ENCODE data around the gene CDK6.

Gene CDK6

DNA sequence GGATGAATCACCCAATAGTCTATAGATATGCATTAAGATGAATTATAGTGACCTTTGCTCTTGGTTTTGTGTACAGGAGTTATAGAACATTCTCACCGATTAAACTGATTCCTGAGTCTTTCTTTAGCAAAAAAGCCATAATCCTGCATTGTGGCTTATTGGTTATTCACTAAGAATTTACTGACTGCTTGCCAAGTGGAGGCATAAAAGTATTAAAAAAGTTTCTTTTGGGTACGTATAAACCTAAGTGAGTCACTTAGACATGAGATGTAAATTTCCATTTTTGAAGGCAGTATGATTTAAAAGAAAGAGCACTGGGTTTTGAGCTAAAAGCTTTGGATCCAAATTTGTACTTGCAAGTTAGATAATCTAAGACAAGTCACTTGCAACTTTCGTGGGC is 100.7 kb downstream of the CDK6 start:
- DNase-seq (ENCODE audit: low read depth) = peak; percentile 66

DNA sequence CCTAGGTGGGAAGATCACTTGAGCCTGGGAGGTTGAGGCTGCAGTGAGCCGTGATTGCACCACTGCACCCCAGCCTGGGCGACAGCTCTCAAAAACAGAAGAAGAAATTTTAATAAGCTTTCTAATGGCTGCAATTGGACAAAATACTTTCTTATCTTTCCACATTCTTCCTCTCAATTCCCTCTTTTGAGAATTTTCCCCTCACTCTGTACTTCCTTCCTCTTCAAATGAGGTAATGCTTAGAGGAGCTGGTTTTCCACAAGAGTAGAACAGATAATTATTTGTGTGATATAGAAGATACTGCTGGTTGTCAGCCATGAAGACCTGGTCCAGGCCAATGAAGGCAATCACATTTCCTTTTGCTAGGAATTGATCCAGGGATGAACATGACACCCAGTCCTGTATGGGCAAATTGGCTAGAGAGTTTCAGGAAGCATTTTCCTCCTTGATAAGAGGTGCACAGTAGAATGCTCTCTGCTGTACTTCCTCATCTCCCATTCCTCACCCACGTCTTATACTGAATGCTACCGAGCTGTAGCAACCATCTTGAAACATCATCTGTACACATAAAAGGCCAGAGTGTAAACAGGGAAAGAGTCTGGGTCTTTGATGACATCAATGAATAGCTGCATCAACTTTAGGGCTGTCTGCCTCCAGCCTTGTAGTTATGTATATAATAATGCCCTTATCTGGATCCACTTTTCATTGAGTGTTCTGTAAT is 103.9 kb downstream of the CDK6 start:
- no peak for DNase-seq (ENCODE audit: low read depth)

DNA sequence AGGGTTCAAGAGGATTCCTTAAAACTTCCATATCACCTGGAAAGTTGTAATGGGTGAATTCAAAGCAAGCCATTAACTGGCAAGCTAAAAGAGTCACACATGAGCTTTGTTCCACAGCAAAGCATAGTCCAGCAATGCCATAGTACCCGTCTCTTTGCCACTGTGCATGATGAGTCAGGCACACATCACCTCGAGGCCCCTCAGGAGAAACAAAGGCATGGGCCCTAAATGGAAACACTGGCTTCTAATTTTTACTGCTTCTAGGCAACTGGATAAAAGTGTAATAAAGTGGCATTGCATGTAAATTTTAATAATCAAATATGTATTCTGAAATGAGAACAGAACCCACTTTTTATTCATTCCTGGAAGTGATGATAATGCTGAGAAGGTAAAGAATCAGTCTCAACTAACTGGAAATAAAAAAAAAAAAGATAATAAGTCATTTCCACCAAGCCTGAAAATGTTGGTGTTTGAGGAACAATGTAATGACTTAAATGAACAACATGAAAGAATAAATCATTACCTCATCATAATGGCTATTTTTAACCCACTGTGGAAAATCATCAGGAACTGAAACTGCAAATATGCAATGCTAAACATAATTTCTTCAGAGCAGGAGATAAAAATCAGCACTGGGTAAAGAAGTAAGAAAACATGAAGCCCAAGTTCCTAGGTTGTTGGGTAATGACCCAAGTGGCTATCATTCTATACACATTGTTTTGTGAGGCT is 104.9 kb downstream of the CDK6 start:
- peak; percentile 71 for DNase-seq (ENCODE audit: low read depth)

DNA sequence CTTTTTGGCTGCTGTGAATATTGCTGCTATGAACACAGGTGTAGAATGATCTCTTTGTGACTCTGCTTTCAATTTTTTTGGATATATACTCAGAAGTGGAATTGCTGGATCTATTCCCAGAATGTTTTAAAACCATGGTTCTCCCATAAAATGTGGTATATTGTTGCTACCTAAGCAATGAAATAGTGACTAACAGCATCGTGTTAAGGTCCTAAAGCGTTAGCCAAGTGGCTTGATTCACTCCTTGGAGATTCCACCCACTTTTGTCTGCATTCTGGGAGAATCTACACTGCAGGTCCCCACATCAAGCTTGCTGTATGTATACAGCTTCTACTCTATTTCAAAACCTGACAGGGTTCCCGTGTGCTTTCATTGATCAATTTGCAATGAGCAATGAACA is 105.6 kb downstream of the CDK6 start:
- DNase-seq (ENCODE audit: low read depth) = no peak

DNA sequence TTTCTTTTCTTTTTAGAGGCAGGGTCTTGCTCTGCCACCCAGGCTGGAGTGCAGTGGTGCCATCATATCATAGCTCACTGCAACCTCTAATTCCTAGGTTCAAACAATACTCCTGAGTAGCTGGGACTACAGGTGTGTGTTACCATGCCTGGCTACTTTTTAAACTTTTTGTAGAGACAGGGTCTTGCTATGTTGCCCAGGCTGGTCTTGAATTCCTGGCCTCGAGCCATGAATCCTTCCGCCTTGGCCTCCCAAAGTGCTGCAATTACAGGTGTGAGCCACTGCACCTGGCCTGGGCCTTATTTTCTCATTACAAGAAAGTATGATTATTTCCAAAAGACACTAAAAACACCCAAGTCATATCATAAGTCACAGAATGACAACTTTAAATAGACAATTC is 106.6 kb downstream of the CDK6 start:
- DNase-seq (ENCODE audit: low read depth) = no peak

DNA sequence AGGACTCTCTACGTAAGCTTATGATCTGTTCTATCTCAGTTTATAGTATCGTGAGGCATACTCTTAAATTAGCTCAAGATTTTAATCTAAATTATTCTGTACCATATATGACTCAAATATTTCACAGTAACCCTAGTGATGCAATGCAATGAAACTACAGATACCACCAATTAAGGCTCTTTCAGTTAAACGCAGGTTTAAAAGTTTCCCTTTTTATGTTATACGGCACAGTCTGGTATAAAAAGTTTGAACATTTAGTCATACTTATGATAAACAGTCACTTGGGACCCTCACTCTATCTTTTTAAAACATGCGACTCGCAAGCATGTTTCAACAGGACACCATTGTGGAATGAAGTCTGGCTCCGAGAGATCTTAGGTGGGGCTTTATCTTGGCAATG is 107.2 kb downstream of the CDK6 start:
- DNase-seq (ENCODE audit: low read depth) = no peak

DNA sequence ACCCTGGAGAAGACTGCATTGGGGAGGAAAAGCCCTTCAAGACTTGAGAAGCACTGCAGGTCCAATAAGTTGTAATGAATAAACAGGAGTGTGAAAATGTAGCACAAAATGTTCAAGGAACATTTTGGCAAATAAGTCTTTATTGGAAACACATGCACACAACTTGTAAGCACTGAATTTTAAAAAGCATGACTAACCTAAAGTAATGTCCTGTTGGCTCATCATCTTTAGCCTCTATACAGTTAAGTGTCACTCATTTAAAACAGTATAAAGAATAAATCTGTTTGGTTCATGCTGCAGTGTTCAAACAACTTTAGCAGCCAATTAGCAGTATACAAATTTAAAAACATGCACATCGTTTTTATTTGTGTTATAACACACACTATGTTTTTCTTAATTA is 108.6 kb downstream of the CDK6 start:
- no peak for DNase-seq (ENCODE audit: low read depth)

DNA sequence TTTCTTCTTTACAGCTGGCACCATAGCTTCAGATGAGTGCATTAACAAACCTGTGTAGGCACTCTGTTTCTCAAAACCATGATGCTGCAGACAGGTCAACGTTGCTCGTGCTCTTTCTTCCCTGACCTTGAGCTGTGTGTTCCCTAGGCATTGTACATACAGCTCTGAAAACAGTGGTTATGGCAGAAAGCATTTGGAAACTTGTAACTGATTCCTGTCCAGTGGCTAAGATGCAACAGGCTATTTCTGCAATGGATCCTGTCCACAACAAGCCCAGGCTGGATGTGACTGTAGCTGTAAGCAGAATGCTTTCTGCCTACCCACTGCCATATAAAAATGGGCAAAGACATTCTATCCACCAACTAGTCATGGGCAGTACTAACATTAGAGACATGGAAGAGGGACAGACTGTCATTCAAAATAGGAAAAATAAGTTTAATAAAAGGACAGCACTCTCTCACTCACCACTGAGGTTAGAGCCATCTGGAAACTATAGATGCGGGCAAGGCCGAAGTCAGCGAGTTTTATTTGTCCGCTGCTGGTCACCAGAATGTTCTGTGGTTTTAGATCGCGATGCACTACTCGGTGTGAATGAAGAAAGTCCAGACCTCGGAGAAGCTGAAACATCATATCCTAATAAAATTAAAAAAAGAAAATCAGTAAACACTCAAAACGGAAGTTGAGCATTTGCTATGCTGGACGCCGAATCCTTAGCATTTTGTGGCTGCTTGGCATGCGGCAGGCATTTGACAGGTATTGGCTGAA is 111.0 kb downstream of the CDK6 start:
- DNase-seq (ENCODE audit: low read depth) = no peak

DNA sequence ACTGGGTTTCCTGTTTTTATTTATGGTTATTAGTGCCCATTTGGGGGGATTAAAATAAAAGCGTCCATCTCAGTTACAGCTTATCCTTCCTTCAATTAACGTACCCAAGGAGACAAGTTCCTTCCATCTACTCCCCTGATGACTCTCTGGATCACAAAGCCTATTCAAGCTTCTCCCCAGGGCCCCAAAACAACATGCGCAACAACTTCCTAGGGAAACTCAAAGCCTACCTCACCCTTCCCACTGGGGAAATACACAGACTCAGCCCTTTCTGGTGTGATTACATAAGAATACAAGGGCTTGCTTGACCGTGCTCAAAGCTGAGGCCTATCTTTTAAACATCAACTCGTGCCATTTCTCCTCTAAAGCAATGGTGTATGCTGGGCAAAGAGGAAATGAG is 112.4 kb downstream of the CDK6 start:
- no peak for DNase-seq (ENCODE audit: low read depth)

DNA sequence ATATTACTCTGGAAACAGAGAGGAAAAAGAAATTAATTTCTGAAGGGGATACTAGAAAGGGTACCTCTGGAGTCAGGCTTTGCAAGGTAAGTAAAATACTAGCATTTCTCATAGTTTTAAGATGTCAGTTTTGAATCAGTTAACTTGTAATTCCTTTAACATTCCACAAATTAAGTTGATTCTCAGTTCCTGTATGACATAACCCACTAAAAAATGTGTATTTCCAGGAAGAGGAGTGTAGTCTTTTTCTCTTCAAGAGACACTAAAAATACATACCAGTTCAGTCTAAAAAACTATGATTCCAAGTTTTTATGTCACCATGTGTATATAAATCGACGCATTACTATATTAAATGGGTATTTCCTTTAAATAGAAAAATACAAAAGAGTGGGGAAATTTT is 113.2 kb downstream of the CDK6 start:
- DNase-seq (ENCODE audit: low read depth) = peak; percentile 40

DNA sequence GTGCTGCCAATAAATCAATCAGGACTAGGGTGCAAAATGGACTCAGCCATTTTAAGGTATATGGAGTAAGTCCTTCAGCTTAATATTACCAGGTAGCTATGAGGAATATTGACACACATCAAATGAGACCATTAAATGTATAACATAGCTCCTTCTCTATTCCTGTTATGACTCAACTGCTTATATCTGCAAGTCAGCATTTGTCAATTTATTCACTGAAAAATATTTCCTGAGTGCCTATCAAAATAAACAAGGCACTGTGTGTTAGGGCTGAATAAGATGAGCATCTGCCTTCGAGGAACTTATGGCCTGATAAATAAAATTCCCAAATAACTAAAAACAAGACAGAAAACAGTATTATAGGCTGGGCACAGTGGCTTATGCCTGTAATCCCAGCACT is 113.8 kb downstream of the CDK6 start:
- no peak for DNase-seq (ENCODE audit: low read depth)

DNA sequence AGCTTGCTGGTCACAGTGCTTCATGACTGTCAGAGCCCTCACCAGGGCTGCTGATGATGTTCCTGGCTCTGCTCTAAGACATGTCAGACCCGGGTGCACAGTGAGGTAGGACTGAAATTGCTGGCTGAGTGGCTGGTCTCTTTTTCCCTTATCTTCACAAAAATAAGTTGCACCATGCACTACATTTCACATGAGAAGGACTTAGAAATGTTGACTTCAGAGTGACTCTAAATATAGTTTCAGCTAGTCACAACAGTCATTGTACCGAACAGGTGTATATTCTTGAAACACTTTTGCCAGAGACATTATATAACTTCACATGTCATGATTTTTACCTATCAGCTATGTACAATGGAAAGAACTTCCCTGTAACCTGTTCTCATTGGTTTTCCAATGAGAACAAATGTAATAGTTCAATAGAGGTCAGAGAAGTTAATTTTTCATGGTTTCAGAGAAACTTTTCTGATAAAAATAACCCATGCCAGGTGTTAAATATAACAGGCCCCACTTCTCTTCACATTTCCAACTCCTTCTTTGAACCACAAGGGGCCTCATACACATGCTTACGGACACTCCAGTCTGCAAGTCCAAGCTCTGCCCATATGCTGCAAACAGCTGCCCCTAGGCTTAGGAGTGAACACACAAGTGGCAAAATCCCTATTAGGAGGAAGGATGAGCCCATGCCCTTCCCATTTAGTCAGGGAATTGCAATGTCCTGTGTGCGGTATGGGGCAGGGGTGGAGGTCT is 115.6 kb downstream of the CDK6 start:
- no peak for DNase-seq (ENCODE audit: low read depth)

DNA sequence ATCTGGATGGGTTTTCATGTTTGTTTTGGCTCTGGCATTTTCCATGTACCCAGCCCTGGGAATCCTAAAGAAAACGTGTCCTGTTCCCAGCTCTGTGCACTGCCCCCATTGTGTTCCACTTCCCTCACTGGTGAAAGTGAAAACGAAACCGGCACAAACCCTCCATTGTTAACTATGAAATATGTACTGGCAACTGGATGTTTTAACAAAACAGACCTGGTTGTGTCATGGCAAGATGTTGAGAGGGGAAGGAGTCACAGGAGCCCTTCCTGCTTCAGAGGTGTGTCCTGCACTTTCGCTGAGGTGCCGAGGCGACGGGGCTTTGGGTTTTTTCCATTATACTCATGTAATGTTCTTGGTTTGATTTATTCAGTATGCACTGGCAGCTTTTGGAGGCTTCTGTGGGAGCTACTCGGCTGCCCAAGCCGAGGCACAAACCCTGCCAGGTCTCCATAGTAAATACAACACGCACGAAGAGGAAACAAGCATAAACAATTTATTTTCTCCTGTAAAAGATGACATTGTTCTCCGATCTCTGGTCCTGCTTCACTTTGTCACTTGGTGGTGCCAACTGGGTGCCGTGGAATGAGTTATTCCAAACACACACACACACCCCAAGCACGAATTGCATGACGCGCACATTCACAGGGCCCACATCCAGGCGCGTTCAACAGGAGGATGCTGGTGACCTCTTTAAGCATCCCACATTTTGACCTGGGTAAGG is 118.2 kb downstream of the CDK6 start:
- peak; percentile 59 for DNase-seq (ENCODE audit: low read depth)

DNA sequence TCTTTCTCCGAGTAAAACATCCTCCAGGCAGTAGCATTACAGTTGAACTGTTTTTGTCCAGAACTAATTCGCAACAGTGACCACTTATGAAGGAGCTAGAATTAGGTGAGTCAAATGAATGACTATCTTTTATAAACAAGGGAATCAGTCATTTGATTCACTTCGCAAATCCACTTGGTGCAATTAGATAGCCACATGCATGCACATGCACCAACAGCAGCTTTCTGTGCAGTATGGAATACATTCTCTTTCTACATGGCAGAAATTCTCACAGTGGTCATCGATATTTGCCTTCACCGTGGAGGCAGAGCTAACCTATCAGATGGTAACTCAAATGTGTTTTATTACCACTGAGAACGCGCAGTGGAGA is 118.8 kb downstream of the CDK6 start:
- peak; percentile 51 for DNase-seq (ENCODE audit: low read depth)

DNA sequence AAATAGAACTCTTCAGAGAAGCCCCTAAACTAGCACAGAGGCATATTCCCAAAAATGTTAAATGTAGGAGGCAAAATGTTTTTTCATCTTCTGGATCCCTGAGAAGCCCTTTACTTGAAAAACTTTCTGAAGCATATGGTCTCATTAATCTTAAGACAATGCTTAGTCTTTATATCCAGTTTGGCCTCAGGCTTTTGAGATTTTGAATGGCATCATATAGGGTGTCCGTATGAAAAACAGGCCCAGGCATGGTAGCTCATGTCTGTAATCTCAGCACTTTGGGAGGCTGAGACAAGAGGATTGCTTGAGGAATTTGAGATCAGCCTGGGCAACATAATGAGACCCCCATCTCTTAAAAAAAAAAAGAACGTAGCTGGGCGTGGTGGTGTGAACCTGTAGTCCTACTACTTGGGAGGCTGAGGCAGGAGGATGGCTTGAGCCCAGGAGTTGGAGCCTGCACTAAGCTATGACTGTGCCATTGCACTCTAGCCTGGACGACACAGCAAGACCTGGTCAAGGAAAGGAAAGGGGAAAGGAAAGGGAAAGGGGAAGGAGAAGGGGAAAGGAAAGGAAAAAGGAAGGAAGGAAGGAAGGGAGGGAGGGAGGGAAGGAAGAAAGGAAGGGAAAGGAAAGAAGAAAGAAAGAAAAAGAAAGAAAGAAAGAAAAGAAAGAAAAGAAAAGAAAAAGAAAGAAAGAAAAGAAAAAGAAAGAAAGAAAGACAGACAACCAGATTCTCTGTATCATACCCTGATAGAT is 119.4 kb downstream of the CDK6 start:
- DNase-seq (ENCODE audit: low read depth) = no peak

DNA sequence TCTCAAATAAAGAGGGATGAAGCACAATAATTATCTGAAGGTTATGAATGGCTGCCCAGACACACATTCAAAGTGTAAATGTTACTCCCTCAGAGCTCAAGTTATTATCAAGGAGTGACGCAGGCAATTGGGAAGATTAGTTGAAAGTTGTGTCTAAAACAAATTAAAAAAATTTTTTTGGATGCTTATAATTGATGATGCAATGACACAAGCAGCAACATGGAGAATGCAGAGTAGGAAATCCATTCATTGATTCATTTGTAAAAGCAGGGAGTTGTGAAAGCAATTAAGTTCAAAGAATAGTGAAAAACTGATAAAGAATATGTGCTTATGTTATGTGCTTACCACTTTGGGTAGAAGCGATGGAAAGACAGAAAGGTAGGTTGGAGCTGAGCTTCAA is 120.4 kb downstream of the CDK6 start:
- DNase-seq (ENCODE audit: low read depth) = no peak

DNA sequence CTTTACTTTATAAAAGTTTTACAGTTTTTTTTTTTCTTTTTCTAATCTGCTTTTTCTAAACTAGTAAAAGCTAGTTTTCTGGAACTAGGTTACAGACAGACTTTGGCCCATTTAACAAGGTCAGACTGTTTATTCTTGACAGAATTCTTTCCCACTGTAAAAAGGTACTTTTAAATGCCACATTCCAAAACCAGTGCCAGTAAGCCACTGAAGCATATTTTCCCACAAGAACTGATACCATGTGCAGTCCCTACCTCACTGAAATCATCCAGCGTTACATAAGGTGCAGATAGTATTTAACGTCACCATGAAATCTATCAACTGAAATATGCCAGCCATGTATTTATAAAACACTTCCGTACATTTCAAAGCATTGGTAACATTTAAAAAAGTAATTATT is 121.6 kb downstream of the CDK6 start:
- peak; percentile 60 for DNase-seq (ENCODE audit: low read depth)

DNA sequence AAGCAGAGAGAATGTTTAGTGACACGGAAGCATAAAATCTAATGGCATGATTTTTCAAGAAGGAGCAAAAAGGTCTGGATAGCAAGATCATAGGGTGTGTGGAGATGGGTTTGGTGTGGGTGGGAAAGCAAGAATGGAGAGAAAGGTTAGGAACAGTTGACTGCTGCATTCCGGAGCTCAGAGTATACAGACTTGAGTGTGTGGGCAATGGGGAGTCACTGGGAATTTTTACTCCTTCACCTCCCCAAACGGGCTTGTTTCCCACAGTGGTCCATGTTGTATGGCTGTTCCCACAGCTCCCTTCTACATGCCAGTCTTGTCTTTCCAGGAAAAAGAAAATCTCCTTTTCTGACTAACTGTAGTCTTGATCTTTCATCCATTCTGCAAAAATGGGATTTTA is 122.1 kb downstream of the CDK6 start:
- no peak for DNase-seq (ENCODE audit: low read depth)

DNA sequence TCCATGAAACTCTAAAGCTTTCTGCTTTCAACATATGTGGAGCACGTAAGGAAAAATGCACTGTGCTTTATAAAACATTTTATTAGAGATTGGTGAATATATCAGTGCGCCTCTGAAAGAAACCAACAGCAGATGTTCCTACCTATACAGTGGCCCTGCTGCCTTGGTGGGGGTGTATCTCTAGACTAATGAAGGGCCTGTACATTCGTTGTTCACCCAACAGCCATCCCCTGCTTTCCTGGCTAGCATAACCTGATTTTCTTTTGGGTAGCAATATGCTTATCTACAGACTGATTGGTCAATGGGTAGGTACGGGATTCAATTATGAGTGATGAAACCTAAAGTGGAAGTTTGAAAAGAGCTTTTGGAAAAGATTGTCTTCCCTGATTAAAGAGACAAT is 126.5 kb downstream of the CDK6 start:
- DNase-seq (ENCODE audit: low read depth) = no peak

DNA sequence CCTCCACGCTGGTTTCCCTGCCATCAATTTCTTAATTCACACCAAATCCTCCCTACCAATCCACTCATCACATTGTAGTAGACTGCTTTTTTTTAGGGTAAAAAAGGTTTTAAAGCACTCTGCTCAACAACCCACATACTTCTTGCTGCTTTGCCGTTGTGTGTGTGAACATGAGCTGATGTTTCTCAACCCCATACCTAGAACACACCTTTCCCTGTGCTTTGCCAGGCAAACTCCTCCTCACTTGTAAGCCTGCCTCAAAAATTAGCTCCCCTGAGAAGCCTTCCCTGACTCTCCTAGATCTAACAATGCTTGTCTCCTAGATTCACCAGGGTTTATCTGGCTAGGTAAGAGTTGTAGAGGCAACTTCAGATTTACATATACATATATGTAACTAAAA is 127.2 kb downstream of the CDK6 start:
- DNase-seq (ENCODE audit: low read depth) = no peak

Data from amniotic epithelial cell (primary cell).